GM12864 (cell line): ENCODE measurements around the gene PEAK1.
"Not testable (repeated sequence)": the region's sequence is repeated elsewhere in the genome, so short reads cannot be mapped to it uniquely, and the experiment has no call there.

Experiments used
- DNase-seq: peaks from one replicate; pipeline ENCODE4 v3.0.0-alpha.2; 2011; ENCODE audit warnings: low read depth
- H3K4me3 ChIP-seq: 2 replicates; pipeline ENCODE4 v1.5.1; 2011; ENCODE audit warnings: mild to moderate bottlenecking, low read depth, low read length, control low read depth
- TF ChIP-seq, protein P1 (sequence below): IDR thresholded peaks from 2 replicates; pipeline ENCODE4 v1.5.1; 2011; ENCODE audit warnings: low read depth, mild to moderate bottlenecking, moderate library complexity, low read length, control low read depth, inconsistent platforms; ENCODE audit errors: missing control alignments

PEAK1 gene

DNA sequence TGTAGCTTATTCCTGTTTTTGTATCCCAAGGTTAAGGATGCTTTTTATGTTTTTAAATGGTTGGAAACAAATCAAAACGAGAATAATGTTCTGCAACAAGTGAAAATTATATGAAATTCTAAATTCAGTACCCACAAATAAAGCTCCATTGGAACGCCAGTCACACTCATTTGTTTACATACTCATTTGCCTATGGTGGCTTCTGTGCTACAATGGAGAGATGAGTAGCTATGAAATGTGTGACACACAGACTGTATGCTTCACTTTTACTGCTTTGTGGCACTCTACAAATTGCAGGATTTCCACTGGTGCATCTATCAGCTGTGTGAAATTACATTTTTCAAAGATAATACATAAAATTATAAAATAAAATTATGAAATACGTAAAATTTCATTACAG, 236.8 kb downstream of the PEAK1 start:
- TF ChIP-seq, protein P1, sequence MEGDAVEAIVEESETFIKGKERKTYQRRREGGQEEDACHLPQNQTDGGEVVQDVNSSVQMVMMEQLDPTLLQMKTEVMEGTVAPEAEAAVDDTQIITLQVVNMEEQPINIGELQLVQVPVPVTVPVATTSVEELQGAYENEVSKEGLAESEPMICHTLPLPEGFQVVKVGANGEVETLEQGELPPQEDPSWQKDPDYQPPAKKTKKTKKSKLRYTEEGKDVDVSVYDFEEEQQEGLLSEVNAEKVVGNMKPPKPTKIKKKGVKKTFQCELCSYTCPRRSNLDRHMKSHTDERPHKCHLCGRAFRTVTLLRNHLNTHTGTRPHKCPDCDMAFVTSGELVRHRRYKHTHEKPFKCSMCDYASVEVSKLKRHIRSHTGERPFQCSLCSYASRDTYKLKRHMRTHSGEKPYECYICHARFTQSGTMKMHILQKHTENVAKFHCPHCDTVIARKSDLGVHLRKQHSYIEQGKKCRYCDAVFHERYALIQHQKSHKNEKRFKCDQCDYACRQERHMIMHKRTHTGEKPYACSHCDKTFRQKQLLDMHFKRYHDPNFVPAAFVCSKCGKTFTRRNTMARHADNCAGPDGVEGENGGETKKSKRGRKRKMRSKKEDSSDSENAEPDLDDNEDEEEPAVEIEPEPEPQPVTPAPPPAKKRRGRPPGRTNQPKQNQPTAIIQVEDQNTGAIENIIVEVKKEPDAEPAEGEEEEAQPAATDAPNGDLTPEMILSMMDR = no peak
- DNase-seq = no peak
- no peak overlapping the region for H3K4me3 ChIP-seq

DNA sequence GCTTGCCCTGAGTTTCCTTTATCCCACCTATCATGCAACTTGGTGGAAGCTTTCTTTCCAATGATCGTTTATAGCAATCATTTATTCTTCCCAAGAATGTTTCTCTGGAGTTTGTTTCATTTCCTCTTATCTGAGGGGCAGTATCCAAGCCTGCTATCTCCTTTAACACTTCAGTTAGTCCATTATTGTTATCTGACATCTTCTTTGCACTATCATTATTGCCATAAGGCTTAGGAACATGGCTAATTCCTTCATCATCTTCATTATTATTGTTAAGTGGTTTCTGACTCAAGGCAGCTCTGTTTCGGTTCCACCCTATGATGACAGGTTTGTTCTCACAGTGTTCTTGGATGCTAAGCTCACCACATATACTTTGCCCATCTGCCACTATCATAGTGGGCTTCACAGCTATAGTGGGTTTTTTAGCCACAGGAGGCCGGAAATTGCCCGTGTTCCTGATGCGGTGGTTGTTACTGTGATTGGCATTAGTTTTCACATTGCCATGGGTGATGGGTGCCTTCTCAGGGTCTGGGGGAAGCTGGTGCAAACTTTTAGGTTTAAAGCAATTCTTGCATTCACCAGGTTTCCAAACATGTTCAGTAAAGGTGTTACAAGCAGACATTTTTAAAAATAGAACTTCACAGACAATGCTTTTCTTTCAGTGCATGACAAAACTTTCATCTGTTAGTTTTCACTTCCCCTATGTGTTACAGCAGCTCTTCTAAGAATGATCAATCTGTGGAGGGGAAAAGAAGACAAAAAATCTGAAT, 238.4 kb downstream of the PEAK1 start:
- TF ChIP-seq, protein P1 = no peak
- peak; percentile 67 for DNase-seq

GRCh38 chr15:77180757-77181156, 239.1 kb downstream of the PEAK1 start:
- TF ChIP-seq, protein P1 = no peak
- no peak for DNase-seq
- no peak overlapping the region for H3K4me3 ChIP-seq

More for the DNA sequence above, 238.4 kb downstream of the PEAK1 start:
- peak overlapping the region; percentile 36 for H3K4me3 ChIP-seq

DNA sequence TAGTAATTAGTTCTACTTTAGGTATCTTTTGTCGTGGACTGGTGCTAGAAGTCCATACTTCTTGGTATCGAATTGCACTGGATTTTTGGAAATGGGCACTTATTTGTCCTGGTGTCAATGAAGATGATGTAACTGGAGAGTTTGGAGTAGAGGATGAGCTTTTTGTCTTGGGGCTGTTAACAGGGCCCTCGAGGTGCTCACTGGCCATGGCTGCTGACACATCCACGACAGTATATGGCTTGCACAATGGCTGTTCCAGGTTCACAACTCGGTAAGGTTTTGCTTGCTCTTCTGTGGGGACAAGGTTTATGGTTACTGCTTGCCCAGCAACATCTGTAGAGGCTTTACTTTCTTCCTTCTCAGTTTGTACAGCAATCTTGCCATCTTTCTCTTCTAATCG, 239.6 kb downstream of the PEAK1 start:
- TF ChIP-seq, protein P1 = no peak
- no peak overlapping the region for H3K4me3 ChIP-seq
- DNase-seq = no peak

- TF ChIP-seq, protein P1 = peak; percentile 25
- peak; percentile 61 for DNase-seq
- no peak overlapping the region for H3K4me3 ChIP-seq
Measured at GRCh38 chr15:77179541-77179998, 240.3 kb downstream of the PEAK1 start.

DNA sequence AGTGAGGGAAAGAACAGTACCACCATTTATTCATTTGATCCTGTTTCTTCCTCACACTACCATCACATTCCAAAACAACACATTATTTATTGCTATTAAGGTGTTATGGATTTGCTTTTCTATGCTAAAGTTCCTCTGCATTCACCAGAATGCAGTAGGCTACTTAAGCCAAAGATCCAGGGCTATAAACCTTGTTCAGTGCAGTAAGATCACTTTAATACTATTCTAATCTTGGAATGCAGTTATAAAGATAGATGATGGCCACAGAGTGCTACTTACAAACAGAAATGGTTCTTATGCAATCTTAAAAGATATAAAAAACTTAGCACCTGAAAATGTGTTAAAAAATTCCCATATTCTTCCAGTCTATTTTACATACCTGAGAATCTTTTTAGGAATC, 241.5 kb downstream of the PEAK1 start:
- no peak for DNase-seq
- no peak overlapping the region for H3K4me3 ChIP-seq
- TF ChIP-seq, protein P1 = no peak

- DNase-seq, H3K4me3 ChIP-seq: not testable (repeated sequence)
Measured at GRCh38 chr15:77176148-77176547, 243.8 kb downstream of the PEAK1 start.
